ENCODE results near the gene NADSYN1.
A peak's percentile ranks its signal among the peaks of the same experiment; 100 is the strongest.
"Not testable (repeated sequence)": the region's sequence is repeated elsewhere in the genome, so short reads cannot be mapped to it uniquely, and the experiment has no call there.

NADSYN1 gene

GRCh38 chr11:71453037-71453917, at the start of gene NADSYN1:
TSS of gene NADSYN1 (plus strand) at chr11:71453203. CDS start at chr11:71453297, 94 bp downstream.
- peak; percentile 96 for DNase-seq

GRCh38 chr11:71404209-71404608, 48.8 kb upstream of the NADSYN1 start:
- DNase-seq = no peak

GRCh38 chr11:71406681-71407080, 46.3 kb upstream of the NADSYN1 start:
- DNase-seq = peak; percentile 50

GRCh38 chr11:71407356-71407755, 45.6 kb upstream of the NADSYN1 start:
- DNase-seq = no peak

GRCh38 chr11:71408826-71409225, 44.2 kb upstream of the NADSYN1 start:
- no peak for DNase-seq

- no peak for DNase-seq
Measured at GRCh38 chr11:71410363-71410966, 42.5 kb upstream of the NADSYN1 start.

- no peak for DNase-seq
Measured at GRCh38 chr11:71414645-71415044, 38.4 kb upstream of the NADSYN1 start.

- DNase-seq = no peak
Measured at GRCh38 chr11:71418643-71419042, 34.4 kb upstream of the NADSYN1 start.

- DNase-seq = peak; percentile 68
Measured at GRCh38 chr11:71420455-71421241, 32.4 kb upstream of the NADSYN1 start.

GRCh38 chr11:71421392-71421950, 31.5 kb upstream of the NADSYN1 start:
- DNase-seq = no peak

- DNase-seq = not testable (repeated sequence)
Measured at GRCh38 chr11:71422318-71422717, 30.7 kb upstream of the NADSYN1 start.

GRCh38 chr11:71423181-71423790, 29.7 kb upstream of the NADSYN1 start:
- DNase-seq = no peak

- DNase-seq = no peak
Measured at GRCh38 chr11:71425409-71425808, 27.6 kb upstream of the NADSYN1 start.

- DNase-seq = no peak
Measured at GRCh38 chr11:71425860-71426259, 27.1 kb upstream of the NADSYN1 start.

GRCh38 chr11:71426413-71426812, 26.6 kb upstream of the NADSYN1 start:
- no peak for DNase-seq

- DNase-seq = no peak
Measured at GRCh38 chr11:71428861-71429435, 24.1 kb upstream of the NADSYN1 start.

GRCh38 chr11:71429701-71430100, 23.3 kb upstream of the NADSYN1 start:
- DNase-seq = no peak

GRCh38 chr11:71430166-71430565, 22.8 kb upstream of the NADSYN1 start:
- DNase-seq = no peak

GRCh38 chr11:71431271-71431670, 21.7 kb upstream of the NADSYN1 start:
- DNase-seq = no peak

- no peak for DNase-seq
Measured at GRCh38 chr11:71432761-71433647, 20.0 kb upstream of the NADSYN1 start.

Measured in NCI-H146 (cell line).